Nephron progenitor cell (in vitro differentiated cells): ENCODE data around the gene TRAF3IP1.

Experiments
- DNase-seq: peaks from one replicate; pipeline ENCODE4 v3.0.0; 2021
- H3K27ac Mint-ChIP-seq: 2 replicates; pipeline ENCODE4 v1.8.0; 2021; ENCODE audit warnings: mild to moderate bottlenecking, moderate library complexity, mixed read lengths
- H3K27me3 Mint-ChIP-seq: 2 replicates; pipeline ENCODE4 v1.8.0; 2021; ENCODE audit warnings: mild to moderate bottlenecking, low read depth, mixed read lengths; ENCODE audit not compliant: poor library complexity
- H3K36me3 Mint-ChIP-seq: 2 replicates; pipeline ENCODE4 v1.8.0; 2021; ENCODE audit warnings: low read depth, mixed read lengths
- H3K4me1 Mint-ChIP-seq: 2 replicates; pipeline ENCODE4 v1.8.0; 2021; ENCODE audit warnings: mixed read lengths
- H3K4me3 Mint-ChIP-seq: 2 replicates; pipeline ENCODE4 v1.8.0; 2021; ENCODE audit warnings: mild to moderate bottlenecking, moderate library complexity, mixed read lengths
- H3K9me3 Mint-ChIP-seq: 2 replicates; pipeline ENCODE4 v1.8.0; 2021; ENCODE audit warnings: mild to moderate bottlenecking, moderate library complexity, mixed read lengths
- TF ChIP-seq, protein P1 (sequence below): fragments of 200-600 bp; sonication (generic); IDR thresholded peaks from 2 replicates; pipeline ENCODE4 v1.5.0; 2021; ENCODE audit warnings: antibody characterized with exemption

TRAF3IP1 gene

GRCh38 chr2:238431456-238431855, 111.1 kb downstream of the TRAF3IP1 start:
- no peak for DNase-seq
- Mint-ChIP-seq H3K4me1 (peaks cover 15% of the 10 kb centered on the region), H3K4me3 (no peak overlapping the region), H3K36me3 (peaks cover 82% of the 10 kb centered on the region), H3K9me3 (peaks cover 38% of the 10 kb centered on the region), H3K27ac (no peak overlapping the region), H3K27me3 (no peaks in the 10 kb centered on the region)
- TF ChIP-seq, protein P1, sequence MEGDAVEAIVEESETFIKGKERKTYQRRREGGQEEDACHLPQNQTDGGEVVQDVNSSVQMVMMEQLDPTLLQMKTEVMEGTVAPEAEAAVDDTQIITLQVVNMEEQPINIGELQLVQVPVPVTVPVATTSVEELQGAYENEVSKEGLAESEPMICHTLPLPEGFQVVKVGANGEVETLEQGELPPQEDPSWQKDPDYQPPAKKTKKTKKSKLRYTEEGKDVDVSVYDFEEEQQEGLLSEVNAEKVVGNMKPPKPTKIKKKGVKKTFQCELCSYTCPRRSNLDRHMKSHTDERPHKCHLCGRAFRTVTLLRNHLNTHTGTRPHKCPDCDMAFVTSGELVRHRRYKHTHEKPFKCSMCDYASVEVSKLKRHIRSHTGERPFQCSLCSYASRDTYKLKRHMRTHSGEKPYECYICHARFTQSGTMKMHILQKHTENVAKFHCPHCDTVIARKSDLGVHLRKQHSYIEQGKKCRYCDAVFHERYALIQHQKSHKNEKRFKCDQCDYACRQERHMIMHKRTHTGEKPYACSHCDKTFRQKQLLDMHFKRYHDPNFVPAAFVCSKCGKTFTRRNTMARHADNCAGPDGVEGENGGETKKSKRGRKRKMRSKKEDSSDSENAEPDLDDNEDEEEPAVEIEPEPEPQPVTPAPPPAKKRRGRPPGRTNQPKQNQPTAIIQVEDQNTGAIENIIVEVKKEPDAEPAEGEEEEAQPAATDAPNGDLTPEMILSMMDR, result no peak

- Mint-ChIP-seq H3K36me3 (peaks cover 88% of the 10 kb centered on the region), H3K9me3 (peaks cover 33% of the 10 kb centered on the region), H3K4me1 (peaks cover 6% of the 10 kb centered on the region), H3K4me3 (no peak overlapping the region), H3K27me3 (no peaks in the 10 kb centered on the region), H3K27ac (peak overlapping the region; percentile 45)
- DNase-seq, result no peak
- TF ChIP-seq, protein P1, result no peak
Observed at GRCh38 chr2:238433300-238433915, 113.1 kb downstream of the TRAF3IP1 start.

DNA sequence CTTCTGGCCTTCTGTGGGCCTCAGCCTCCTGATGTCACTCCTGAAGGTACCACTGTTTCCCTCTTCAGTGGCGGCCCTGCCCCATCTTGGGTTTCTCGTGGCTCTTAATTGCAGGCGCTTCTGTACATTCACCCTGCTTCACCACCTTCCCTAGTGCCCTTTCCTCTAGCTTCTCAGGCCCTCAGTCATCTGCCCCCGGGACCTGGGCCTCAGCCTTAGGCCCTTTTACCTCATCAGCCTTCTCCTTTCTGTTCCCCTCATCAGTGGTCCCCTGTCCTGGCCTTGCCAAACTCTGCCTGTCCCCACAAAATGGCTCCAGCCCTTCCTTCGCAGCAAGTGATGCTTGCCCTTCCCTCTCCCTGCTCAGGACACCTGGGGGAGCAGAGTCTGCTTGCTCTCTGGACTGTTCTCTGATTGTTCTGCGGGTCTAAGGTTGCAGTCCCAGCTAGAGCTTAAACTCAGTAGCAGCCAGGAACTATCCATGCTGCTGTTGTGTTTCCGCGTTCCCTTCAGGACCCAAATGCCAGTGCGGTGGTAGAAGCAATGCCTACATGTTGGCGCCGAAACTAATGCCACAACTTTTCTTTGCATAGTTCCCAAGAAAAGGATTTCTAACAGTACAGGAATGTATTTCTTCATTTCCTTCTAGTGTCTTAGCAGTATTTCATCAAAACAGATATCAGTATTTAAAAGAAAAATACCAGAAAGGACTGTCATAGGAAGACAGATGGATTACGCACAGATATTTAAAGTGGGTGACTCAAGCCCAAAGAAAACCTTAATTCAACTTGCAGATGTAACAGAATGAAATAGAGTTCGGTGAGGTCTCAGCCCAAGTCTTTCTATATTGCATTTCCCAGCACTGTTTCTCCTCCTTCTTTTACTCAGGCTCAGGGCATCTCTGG, 113.9 kb downstream of the TRAF3IP1 start:
- H3K9me3 Mint-ChIP-seq, result peaks cover 25% of the 10 kb centered on the region
- DNase-seq, result no peak
- no peak overlapping the region for H3K4me3 Mint-ChIP-seq
- peak overlapping the region; percentile 14 for H3K27ac Mint-ChIP-seq
- no peaks in the 10 kb centered on the region for H3K27me3 Mint-ChIP-seq
- H3K4me1 Mint-ChIP-seq, result peaks cover 7% of the 10 kb centered on the region
- TF ChIP-seq, protein P1, result no peak
- H3K36me3 Mint-ChIP-seq, result peaks cover 88% of the 10 kb centered on the region

- no peaks in the 10 kb centered on the region for H3K27me3 Mint-ChIP-seq
Observed at GRCh38 chr2:238434846-238435751, 114.8 kb downstream of the TRAF3IP1 start.

GRCh38 chr2:238435752-238436096, 115.4 kb downstream of the TRAF3IP1 start:
- Mint-ChIP-seq H3K36me3 (peaks cover 78% of the 10 kb centered on the region), H3K27me3 (no peaks in the 10 kb centered on the region), H3K4me1 (peaks cover 23% of the 10 kb centered on the region), H3K27ac (no peak overlapping the region), H3K9me3 (peaks cover 10% of the 10 kb centered on the region), H3K4me3 (no peak overlapping the region)
- TF ChIP-seq, protein P1, result no peak
- no peak for DNase-seq

More at GRCh38 chr2:238434846-238435751, 114.8 kb downstream of the TRAF3IP1 start:
- Mint-ChIP-seq H3K27ac (no peak overlapping the region), H3K36me3 (peaks cover 79% of the 10 kb centered on the region), H3K4me1 (peaks cover 16% of the 10 kb centered on the region), H3K9me3 (peaks cover 16% of the 10 kb centered on the region), H3K4me3 (no peak overlapping the region)
- TF ChIP-seq, protein P1, result no peak
- no peak for DNase-seq
